ENCODE measurements around the gene TRAPPC12.

The TRAPPC12 gene

GRCh38 chr2:3456125-3456524 is 76.6 kb downstream of the TRAPPC12 start:
- no peak for DNase-seq (ENCODE audit: low read depth)

DNA sequence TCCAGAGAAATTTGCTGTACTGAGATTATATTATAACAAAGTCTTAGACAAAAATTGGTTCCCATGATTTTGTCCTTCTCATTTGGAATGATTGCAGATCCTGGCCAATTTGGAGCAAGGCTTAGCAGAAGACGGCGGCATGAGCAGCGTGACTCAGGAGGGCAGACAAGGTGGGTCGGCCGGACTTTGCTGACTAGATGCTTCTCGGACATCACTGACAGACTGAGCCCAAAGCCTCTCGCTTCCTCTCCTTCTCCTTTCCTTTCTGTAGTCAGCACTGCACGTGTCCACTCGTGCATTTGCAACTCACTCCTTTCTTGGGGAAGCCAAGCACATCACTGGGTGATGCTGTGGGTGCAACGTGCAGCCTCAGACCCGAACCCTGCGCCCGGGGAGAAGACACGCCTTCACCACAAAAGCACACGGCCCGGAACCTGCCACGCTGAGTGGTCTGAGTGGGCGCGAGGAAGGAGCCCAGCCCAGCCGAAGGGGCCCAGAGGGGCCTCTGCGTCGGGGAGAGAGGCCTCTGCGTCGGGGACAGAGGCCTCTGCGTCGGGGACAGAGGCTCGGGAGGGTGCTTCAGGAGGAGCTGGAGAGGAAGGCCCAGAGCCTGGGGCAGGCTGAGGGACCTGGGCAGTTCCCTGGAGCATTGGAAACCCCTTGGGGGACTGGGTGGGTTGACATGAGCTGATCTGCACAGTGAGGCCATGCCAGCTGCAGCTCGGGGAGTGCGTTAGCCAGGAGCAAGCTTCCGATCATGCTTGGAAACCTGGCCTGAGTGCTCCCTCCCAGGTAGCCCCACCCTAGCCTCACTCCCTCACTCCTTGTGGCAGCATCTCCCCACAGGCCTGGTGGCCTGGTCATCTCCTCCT is 78.3 kb downstream of the TRAPPC12 start:
- no peak for DNase-seq (ENCODE audit: low read depth)

DNA sequence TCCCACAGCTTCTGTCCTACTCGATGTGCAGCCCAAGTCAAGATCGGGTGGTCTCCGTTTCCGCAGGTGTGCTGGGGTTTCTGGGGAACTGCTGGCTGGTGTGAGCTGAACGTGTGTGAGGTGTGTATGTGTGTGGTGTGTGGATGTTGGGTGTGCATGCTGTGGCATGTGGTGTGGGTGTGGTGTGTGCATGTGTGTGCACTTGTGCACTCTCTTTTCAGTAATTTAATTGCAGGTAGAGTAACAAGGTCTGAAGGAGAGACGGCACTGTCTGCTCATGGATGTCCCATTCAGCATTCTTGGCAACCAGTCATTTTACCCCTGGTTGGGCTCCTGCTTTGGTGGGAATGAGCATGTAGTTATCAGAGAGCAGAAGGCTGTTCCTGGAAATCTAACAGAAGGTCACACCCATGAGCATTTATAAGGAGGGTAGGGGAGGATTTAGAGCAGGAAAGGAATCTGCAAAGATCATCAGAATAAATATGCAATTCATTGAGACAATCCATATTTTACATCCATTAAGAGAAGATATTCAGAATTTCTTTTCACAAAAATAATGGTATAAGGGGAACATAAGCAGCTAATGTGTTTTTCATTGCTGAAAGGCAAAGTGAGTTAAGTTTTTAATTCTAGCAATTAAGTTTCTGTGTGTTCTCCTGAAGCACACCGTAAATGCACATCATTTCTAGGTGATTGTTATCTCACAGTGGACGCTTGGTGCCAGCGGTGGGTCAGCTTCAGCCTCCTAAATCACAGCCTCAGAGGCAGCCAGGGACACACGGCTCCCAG is 79.1 kb downstream of the TRAPPC12 start:
- no peak for DNase-seq (ENCODE audit: low read depth)

- DNase-seq (ENCODE audit: low read depth), result no peak
Observed at GRCh38 chr2:3459185-3460015, 79.9 kb downstream of the TRAPPC12 start.

DNA sequence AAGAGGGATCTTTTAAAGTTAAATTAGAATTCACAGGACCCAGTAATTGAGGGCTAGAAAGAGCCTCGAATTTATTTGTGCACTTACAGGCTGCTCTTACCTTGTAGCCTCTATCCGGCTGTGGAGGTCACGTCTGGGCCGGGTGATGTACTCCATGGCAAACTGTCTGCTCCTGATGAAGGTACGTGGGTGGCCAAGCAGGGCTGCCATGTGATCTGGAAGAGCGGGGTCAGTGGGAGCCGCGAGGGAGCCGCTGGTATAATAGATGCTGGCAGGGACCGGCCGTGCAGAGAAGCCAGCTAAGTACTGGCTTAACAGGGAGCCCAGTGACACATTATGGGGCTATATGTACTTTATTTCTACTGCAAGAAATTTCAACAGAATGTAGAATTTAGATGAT is 80.7 kb downstream of the TRAPPC12 start:
- DNase-seq (ENCODE audit: low read depth), result no peak

GRCh38 chr2:3460831-3461800 is 81.6 kb downstream of the TRAPPC12 start:
- no peak for DNase-seq (ENCODE audit: low read depth)

GRCh38 chr2:3461801-3462492 is 82.5 kb downstream of the TRAPPC12 start:
- peak; percentile 8 for DNase-seq (ENCODE audit: low read depth)

- no peak for DNase-seq (ENCODE audit: low read depth)
Observed at GRCh38 chr2:3462493-3463104, 83.1 kb downstream of the TRAPPC12 start.

DNA sequence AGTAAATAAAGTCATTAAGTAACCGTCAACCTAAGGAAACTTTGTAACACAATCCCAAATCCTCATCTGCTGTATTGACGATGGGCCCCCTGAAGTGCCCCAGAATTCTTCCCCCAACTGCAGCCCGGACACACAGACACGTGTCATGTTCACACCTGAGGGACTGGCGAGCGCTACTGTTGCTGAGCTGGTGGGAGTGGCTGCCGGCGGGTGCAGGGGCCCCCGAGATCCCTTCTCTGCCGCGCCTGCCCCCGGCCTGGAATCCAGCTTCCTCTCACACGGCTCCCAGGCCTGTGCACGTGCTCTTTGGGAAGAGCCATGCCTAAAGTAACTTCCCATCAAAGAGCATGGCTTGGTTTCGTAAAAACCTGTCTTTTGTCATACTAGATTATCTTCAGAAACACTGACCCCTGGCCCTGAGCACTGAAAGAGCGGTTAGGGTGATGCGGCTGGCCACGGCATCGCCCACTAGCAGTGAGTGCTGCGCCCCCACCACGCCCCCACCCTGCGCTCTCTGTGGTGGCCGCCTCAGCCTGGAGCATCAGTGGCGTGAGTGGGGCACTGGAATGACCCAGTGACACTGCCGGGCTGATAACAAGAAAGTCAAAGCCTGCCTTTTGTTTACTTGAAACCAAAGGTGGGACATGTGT is 83.8 kb downstream of the TRAPPC12 start:
- no peak for DNase-seq (ENCODE audit: low read depth)

GRCh38 chr2:3463944-3464343 is 84.5 kb downstream of the TRAPPC12 start:
- no peak for DNase-seq (ENCODE audit: low read depth)

DNA sequence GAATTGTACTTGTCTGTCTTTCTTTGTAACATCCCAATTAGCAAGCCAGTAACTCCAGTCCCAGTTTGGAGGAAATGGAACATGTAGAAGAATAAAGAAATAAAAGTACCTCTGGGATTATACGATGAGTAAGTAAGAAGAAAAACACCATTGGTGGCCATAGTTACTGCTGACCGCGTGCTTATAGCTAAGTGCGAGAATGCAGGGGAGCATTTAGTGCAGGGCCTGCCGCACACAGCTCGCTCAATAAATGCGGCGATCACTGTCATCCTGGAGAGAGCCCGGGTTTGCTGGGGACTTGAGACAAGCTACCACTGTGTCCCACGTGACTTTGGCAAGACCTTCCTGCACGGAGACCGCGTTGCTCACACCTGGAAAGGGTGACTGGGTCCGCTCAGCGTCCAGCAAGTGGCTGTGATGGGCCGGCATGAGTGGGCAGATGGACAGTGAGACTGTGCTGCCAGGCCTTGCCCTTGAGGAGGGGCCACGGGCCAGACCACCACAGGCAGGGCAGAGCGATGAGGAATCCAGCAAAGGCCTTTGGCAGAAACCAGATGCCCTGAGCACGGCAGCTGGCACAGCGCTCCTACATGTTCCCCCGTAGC is 85.0 kb downstream of the TRAPPC12 start:
- no peak for DNase-seq (ENCODE audit: low read depth)

GRCh38 chr2:3465328-3465727 is 85.8 kb downstream of the TRAPPC12 start:
- DNase-seq (ENCODE audit: low read depth), result no peak

- DNase-seq (ENCODE audit: low read depth), result no peak
Observed at GRCh38 chr2:3465844-3466481, 86.5 kb downstream of the TRAPPC12 start.

- no peak for DNase-seq (ENCODE audit: low read depth)
Observed at GRCh38 chr2:3466482-3466863, 87.0 kb downstream of the TRAPPC12 start.

DNA sequence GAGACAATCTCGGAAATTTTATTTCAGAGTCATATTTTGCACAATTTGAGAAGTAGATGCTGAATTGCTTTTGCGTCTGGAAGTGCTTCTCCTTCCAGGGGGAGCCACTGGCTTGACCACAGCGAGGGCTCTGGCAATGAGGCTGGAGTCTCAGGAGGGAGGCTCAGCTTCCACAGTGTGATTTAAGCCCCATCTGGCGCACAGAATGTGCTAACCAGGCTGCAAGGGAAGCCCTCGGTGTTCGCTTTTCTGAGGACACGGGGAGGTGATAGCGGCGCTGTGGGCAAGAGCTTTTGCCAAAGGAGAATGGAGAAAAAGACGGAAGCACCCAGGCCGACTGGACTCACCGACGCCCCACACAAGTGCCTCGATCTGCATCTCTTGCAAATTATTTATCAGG is 87.5 kb downstream of the TRAPPC12 start:
- DNase-seq (ENCODE audit: low read depth), result no peak

DNA sequence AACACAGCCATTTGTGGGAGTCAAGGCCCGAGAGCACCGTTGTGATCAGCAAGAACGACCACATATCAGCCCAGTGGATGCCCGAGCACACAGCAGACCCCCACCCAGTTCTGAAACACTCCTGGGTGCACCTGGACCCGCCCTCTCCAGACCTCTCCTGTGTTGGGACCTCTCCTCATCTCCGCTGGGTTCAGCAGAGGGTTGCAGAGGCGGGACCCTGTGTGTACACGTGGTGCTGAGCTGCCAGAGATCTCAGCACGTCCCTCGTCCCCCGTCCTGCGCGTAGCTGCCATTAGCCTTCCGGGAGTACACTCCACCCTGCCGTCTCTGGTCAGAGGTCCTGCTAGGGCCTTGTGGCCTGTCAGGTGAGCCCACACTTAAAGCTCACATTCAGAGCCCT is 88.2 kb downstream of the TRAPPC12 start:
- no peak for DNase-seq (ENCODE audit: low read depth)

DNA sequence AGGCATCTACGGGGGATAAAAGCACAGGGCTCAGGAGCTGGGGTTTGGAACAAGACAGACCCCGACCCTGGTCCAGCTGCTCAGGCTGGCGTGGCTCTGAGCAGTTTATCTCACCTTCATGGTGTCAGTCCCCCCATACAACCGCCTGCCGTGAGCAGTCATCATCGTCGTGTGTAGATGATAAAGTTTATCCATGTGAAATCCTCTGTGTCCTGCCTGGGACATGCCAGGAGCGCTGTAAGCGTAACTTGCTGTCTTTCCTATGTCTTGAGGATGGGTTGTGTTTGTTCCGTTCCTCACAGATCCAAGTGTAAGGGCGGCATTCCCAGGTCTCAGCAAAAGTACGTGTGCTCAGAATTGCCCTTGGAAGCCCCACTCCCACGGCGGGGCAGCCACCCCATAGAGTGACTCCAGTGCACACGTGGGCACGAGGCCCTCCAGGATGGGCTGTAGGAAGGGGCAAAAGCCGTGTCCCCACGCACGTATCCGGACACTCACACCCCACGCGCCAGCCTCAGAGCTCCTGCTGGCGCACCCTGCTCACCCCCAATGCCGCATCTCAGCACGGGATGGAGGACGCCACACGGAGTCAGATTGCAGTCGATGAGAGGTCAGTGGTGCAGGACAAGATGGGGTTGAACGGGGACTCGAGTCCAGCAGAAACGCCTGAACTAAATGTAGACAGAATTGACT is 88.9 kb downstream of the TRAPPC12 start:
- DNase-seq (ENCODE audit: low read depth), result no peak

DNA sequence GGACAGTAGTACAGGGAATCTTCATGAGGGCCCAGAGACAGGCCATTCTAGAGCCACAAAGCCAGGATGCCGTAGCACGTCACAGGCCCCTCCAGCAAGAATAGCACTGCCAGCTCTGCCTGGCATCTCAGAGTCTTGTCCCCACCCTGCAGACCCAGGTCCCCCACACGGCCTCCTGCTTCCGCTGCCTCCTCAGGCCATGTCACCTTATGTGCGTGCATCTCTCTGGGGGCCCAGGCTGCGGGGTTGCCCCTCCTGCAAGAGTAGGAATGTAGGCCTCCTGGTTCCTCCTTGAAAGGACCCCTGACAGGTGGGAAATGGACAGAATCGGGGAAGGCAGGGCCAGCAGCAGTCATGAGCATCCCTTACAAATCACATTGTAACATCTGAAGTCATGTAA is 90.0 kb downstream of the TRAPPC12 start:
- no peak for DNase-seq (ENCODE audit: low read depth)

Measured in stimulated activated CD8-positive, alpha-beta memory T cell treated with anti-CD3 and anti-CD28 coated beads, Interleukin-15, amount 100 ng/mL, for 1 hour (primary cell).